Fibroblast of mammary gland (primary cell): ENCODE results near the gene ADPRHL1.
"Not testable (repeated sequence)": the region's sequence is repeated elsewhere in the genome, so short reads cannot be mapped to it uniquely, and the experiment has no call there.

Experiments used
- DNase-seq: peaks from one replicate; pipeline ENCODE4 v3.0.0-alpha.2; 2010; ENCODE audit warnings: low read depth
- H3K4me3 ChIP-seq: 2 replicates; pipeline ENCODE4 v1.5.1; 2011; ENCODE audit warnings: low read depth, mild to moderate bottlenecking, low read length, moderate library complexity; ENCODE audit not compliant: control insufficient read depth
- TF ChIP-seq, protein P1 (sequence below): conservative IDR thresholded peaks from 2 replicates; pipeline ENCODE4 v1.5.1; 2011; ENCODE audit warnings: low read depth, low read length, inconsistent platforms; ENCODE audit not compliant: control insufficient read depth, insufficient read depth

The ADPRHL1 gene

DNA sequence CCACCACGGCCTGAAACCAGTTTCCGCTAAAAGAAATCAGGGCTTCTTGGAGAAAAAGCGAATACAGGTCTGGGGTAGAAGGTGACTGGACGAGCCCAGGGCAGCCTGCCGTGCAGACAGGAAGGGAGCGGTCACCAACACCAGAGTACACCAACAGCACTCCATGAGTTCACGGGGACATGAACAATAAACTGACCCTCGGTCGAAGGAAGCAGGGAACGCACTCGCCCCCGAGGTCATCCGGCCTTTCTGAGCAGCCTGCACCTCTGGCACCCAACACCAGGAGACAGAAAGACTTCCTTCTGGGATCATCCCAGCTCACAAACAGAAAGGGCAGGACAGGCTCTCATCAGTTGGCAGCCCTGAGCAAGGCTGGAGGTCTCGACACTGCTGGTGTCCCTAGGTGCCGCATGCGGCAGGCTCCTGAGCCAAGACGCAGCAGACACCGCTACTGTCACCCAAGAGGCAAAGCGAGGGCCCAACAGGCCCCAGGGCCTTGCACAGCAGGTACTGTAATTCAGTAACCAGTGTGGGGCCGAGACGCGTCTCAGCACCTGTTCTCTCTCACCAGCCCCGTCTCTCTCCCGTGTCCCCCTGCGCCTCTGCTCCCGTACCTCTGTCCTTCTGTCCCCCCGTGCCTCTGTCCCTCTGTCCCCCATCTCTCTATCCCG, 19.2 kb upstream of the ADPRHL1 start:
- no peak for DNase-seq
- no peak overlapping the region for H3K4me3 ChIP-seq
- TF ChIP-seq, protein P1, sequence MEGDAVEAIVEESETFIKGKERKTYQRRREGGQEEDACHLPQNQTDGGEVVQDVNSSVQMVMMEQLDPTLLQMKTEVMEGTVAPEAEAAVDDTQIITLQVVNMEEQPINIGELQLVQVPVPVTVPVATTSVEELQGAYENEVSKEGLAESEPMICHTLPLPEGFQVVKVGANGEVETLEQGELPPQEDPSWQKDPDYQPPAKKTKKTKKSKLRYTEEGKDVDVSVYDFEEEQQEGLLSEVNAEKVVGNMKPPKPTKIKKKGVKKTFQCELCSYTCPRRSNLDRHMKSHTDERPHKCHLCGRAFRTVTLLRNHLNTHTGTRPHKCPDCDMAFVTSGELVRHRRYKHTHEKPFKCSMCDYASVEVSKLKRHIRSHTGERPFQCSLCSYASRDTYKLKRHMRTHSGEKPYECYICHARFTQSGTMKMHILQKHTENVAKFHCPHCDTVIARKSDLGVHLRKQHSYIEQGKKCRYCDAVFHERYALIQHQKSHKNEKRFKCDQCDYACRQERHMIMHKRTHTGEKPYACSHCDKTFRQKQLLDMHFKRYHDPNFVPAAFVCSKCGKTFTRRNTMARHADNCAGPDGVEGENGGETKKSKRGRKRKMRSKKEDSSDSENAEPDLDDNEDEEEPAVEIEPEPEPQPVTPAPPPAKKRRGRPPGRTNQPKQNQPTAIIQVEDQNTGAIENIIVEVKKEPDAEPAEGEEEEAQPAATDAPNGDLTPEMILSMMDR = no peak

DNA sequence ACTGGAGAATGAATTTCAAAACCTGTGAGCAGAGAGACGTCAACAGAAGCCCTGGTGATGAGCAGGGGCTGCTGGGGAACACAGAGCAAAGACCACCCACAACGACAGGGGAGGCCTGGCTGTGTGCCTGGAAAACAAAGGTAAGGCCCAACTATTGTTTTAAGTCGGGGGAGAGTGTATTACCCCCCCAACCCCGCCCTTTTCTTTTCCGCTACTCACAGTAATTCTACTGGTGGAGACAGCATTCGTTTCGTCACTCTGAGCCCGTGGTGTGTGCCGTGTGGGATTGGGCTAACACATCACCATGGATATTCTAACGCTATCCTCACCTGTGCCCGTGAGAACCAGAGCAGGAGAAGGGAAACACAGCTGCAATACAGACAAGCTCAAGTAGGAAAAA, 18.6 kb upstream of the ADPRHL1 start:
- H3K4me3 ChIP-seq = no peak overlapping the region
- TF ChIP-seq, protein P1 = no peak
- DNase-seq = no peak

DNA sequence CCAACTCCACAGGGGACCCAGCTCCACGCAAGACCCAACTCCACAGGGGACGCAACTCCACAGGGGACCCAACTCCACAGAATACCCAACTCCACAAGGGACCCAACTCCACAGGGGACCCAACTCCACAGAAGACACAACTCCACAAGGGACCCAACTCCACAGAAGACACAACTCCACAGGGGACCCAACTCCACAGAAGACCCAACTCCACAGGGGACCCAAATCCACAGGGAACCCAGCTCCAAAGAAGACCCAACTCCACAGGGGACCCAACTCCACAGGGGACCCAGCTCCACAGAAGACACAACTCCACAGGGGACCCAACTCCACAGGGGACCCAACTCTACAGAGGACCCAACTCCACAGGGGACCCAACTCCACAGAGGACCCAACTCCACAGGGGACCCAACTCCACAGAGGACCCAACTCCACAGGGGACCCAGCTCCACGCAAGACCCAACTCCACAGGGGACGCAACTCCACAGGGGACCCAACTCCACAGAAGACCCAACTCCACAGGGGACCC, 17.4 kb upstream of the ADPRHL1 start:
- not testable (repeated sequence) for H3K4me3 ChIP-seq, DNase-seq

DNA sequence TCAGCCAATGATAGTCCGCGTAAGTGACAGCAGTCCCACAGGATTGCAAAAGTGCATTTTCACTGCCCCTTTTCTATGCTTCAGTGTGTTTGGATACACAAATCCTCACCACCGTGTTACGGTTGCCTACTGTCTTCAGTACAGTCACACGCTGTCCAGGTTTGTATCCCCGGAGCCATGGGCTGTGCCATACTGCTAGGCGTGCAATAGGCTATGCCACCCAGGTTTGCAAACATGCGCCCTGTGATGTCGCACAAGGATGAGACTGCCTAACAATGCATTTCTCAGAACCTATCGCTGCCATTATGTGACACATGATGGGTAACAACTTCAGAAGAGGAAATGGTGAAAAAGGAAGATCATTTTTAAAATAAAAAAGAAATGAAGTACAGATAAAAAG, 16.8 kb upstream of the ADPRHL1 start:
- H3K4me3 ChIP-seq = no peak overlapping the region
- TF ChIP-seq, protein P1 = no peak
- no peak for DNase-seq

DNA sequence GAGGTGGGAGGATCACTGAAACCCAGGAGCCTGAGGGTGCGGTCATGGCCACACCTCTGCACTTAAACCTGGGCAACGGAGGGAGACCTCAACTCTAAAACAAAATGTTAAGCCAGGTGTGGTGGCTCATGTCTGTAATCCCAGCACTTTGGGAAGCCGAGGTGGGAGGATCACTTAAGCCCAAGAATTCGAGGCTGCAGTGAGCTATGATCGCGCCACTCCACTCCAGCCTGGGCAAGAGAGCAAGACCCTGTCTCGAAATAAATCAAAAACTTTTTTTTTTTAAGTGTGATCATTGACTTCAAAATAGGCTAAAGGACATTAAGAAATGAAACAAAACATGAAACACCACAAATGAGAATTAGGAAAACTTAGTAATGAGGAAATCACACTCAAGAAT, 16.3 kb upstream of the ADPRHL1 start:
- DNase-seq = no peak
- TF ChIP-seq, protein P1 = no peak
- H3K4me3 ChIP-seq = no peak overlapping the region

DNA sequence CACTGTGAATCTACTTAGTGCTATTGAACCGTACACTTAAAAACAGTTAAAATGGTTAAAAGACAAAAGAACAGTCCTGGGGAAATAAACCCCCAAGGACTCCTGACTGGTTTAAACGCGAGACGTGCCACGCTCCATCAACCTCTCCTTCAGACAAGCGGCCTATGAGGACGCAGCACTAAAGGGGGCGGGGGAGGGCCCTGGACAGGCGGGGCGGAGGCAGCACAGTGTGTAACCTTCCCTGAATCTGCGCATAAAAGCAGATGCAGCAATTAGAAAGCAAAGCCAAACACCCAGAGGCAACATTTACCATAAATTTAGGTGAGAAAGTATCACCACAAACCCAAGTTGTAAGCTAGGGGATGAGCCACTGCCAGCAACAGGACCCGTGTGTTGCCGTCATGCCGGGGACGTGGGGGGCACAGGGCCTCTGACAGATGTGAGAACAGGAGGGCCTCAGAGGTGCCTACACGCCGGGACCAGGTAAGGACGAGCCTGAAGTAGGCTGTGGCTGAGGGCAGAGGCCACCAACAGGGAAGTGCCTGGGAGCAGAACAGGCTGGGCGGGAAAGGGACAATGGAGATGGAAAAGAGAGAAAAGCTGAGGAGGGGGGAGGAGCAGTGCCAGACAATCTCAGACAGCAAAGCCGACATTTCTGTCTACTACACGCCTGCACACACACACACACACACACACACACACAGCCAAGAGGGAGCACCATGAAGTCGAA, 15.3 kb upstream of the ADPRHL1 start:
- TF ChIP-seq, protein P1 = no peak
- DNase-seq = no peak
- H3K4me3 ChIP-seq = no peak overlapping the region

DNA sequence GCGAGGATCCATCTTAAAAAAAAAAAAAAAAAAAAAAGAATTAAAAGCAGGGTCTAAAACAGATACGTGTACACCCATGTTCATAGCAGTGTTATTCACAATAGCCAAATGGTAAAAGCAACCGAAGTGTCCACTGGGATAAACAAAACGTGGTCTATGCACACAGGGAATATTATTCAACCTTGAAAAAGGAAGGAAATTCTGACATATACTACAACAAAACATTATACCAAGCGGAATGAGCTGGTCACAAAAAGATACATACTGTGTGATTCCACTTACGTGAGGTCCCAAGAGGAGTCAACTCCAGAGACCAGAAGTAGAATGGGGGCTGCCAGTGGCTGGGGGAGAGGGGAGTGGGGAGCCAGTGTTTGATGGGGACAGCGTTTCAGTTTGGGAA, 14.7 kb upstream of the ADPRHL1 start:
- TF ChIP-seq, protein P1 = no peak
- no peak for DNase-seq
- no peak overlapping the region for H3K4me3 ChIP-seq
